ENCODE measurements around the gene TBC1D2.

Gene TBC1D2

DNA sequence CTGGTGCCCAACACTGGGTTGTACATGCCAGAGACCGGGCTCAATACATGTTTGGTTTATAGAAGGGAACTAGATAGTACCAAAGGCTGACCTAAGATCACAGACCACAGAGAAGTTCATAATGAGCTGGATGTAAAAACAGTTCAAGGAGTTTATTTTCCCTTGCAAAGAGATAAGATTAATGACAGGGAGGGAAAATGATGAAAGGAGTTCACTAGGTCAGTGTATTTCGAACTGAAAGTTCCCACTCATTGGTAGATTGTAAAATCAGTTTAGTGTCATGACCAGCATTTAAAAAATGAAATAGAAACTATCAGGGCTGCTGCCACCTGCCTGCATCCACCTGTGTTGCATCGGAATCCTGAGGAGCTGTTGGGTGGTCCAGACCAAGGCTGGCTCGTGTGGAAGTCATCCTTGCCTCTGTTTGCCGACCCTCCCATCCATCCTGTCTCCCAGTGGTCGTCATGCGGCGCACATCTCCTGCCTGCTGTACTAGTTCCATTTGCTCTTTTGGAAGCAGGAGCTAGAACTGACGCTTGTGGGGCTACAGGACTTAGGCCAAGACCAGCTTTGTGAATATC lies 21.1 kb downstream of the TBC1D2 start:
- DNase-seq: no peak

DNA sequence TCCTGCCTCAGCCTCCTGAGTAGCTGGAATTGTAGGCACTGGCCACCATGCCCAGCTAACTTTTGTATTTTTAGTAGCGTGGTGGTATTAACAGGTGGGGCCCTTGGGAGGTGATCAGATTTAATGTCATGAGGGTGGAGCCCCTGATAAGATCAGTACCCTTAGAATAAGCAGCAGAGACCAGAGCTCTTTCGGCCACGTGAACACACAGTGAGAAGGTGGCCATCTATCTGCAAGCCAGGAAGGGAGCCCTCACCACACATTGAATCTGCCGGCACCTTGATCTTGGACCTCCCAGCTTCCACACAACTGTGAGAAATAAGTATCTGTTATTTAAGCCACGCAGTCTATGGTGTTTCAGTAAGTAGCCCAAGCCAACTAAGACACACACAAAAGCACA lies 22.5 kb downstream of the TBC1D2 start:
- no peak for DNase-seq

DNA sequence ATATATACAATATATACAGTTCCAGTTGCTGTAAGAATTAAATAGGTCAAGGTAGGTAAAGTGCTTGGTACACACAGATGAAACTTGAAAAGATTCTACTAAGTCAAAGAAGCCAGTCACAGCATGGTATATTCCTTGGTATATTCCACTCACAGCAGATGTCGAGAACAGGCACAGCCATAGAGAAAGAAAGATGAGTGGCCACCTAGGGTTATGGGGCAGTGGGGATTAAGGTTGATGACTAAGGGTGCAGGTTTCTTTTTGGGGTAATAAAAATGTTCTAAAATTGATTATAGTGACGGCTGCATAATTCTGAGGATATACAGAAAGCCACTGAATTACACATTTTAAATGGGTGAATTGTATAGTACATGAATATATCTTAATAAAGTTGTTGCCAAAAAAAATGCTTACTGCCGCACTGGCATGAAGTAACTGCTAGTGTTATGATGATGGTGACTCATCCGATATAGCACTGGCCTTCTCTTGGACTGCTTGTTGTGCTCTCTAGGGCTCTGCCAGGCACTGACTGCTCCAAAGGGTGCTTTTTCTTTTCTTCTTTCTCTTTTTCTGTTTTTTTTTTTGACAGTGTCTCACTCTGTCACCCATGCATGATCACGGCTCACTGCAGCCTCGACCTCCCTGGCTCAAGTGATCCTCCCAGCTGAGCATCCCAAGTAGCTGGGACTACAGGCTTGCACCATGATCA lies 23.5 kb downstream of the TBC1D2 start:
- DNase-seq: no peak

DNA sequence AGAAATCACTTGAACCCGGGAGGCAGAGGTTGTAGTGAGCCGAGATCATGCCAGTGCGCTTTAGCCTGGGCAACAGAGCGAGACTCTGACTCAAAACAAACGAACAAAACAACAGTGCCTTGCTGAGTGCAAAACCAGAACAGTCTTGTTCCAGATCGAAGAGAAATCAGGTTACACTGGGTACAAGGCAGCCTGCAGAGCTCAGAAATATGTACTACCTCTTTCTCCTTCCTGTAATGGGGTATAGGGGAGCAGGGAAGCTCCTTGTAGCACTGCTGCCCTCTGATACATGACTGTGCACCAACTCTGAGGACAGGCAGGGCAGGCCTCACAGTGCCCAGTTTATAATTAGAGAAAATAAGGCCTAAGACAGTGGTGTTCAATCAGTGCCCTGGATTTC lies 24.7 kb downstream of the TBC1D2 start:
- no peak for DNase-seq

DNA sequence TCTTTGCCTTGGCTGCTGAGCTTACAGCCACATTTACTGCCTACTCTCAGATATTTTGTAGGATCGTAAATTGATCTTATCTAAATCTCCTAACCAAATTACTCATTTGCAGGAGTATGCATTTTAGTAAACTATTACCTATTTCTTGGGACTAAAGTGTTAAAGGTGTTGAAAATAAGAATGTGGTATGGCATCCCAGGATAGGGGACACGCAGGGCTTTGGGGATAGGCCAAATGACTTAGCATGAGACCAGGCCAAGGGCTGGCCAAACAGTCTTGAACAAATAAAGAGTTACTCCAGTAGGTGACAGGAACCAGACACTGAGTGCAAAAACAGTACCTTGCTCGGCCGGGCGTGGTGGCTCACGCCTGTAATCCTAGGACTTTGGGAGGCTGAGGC lies 25.1 kb downstream of the TBC1D2 start:
- no peak for DNase-seq

DNA sequence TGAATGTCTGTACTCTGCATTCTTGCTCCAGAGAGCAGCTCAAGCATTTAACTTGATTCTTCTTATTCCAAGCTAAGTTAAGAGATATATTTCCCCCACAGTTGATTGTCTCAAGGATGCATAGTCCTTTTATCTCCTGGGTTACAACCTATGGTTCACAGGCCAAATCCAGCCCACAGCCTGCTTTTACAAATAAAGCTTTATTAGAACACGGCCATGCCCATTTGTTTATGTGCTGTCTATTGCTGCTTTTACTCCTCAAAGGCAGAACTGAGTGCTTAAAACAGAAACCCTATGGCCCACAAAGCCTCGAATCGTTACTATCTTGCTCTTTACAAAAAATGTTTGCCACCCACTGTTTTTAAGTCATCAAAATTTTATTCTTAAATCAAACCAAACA lies 25.8 kb downstream of the TBC1D2 start:
- DNase-seq: no peak

DNA sequence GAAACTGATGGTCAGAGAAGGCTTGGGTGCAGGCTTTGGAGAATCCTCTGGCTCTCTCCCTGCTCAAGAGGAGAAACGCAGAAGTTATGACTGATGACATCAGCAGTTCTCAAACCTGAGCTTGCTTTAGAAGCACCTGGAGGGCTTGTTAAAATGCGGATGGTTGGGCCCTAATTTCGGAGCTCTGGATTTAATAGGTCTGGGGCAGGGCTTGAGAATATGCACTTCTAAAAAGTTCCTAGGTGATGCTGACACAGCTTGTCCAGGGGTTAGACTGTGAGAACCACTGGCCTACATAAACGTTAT lies 26.4 kb downstream of the TBC1D2 start:
- DNase-seq: no peak

DNA sequence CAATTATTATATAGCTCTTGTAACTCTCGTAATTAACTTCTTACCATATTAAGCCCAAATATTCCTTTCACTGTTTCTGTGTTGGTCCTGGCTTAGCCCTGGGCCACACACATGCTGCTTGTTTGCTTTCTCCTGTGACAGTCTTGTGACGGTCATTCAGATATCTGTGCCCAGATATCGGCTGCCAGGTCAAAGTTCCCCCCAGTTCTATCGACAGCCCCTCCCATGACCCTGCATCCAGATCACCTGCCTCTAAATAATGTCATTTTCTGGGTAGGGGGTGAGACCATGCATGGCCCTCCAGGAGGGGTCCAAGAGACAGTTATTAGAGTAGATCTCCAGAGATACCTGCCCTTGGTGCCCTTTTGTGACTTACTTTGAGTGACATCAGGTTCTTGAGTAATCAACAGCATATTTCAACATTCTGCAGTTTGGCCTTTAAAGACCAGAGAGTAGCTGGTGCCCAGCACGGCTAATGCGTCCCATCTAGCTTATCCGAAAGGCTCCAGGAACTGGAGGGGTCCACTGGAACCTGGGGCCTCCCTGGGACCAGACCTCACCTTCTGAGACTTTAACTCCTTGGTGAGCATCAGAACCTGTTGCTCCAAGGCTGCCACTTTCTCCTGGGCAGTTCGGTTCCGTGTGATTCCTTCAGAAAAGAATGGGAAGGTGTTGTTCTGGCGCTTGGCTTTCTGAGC lies 26.9 kb downstream of the TBC1D2 start:
- DNase-seq: no peak

DNA sequence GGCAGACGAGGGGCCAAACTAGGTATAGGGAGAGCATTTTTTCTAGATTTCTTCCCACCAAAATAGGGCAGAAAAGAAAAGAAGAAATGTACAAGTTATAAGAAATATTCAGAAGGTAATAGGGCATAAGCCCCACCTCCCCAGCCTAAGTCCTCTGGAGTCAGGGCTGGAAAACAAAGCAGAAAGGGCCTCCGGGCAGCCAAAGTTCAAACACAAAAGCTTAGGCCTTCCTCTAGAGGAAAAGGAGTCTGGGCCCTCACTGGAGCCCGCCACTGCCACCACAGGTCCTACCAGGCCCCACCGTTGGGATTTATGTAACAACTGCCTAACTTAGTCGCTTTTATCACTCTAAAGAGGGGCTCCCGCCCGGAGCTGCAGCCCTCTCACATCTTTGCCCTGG lies 27.6 kb downstream of the TBC1D2 start:
- no peak for DNase-seq

DNA sequence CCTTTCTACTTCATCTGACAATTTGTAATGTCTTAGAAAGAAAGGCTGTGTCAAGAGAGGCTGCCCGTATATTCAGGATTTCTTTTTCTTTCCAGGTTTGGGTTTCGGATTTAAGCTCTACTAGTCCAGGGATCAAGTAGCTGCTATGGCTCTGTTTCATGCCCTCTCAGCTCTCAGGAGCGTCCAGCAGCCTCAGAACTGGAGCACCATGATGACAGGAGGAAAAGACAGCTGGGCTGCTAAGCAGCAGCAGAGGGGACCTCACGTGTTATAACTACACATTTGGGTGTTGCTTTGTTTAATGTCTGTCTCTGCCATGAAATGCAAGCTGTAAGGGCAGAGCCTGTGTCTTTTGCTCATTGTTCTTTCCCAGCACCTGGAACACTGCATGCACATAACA lies 28.5 kb downstream of the TBC1D2 start:
- peak; percentile 83 for DNase-seq

DNA sequence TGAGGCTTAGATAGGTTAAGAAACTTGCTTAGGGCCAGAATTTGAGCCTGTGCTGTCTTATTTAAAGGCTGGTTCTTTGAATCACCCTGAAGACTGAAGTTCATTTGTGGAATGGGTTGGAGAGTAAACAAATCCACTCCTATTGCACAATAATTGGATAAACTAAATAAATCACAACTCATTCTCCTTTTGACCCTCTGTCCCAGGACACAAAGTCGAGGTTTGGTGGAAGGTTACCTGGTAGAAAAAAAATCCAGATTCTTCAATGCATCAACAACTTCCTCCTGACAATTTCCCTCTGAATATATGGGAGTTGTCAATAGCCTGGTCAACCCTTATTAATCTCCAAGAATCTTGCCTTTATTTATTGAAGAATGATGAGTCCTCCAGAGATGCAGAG lies 28.9 kb downstream of the TBC1D2 start:
- no peak for DNase-seq

DNA sequence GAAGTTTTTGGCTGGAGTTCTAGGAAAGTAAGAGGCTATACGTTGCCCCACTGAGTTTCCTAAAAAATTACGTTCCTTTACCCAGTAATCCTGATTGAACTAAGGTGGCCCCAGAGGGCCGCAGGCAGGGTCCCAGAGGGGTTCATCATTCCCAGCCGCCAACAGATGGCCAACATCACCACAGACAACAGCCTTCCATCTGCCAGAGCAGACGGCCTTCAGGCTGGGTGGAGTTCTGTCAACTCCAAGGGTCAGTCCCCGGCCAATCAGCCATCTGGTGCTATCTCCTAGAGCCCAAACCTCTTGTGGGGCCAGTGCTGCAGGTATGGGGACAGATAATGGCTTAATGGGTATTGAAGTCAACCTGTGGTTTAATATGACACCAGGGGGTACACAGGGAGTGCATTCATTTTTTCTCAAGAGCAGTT lies 30.4 kb downstream of the TBC1D2 start:
- peak; percentile 96 for DNase-seq

DNA sequence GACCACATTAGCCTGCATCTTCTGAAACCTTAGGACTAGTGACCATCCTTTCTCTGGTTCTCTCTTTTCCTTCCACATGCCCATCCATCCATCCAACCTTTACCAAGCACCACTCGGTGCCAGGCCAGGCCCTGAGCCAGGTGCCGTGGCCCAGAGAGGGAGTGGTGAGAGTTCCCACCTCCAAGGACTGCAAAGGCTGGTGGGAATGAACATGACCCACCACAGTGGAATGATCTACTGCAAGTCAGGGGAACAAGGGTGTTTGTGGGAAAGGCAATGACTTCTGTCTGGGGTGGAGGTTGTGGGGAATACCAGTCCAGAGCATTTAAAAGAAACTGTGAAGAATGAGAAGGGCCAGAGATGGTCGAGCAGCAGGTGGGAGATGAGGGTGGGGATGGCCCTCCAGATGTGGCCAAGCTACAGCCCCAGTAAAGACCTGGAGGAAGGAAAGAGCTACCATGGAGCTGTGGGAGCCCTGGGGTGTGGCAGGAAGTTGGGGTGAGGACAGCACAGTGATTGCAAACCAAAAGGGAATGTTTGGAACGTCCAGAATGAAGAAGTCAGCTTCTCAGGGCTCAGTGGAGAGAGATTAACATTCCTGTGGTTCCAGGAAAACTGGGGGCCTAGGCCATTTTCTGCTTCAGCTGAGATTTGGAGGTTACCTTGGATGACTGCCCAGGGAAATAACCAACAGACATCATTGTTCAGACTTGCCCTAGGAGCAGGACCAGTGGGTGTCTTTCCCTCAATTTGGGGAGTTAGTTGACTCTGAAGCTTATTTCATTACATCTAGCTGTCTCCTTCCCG lies 32.4 kb downstream of the TBC1D2 start:
- no peak for DNase-seq

DNA sequence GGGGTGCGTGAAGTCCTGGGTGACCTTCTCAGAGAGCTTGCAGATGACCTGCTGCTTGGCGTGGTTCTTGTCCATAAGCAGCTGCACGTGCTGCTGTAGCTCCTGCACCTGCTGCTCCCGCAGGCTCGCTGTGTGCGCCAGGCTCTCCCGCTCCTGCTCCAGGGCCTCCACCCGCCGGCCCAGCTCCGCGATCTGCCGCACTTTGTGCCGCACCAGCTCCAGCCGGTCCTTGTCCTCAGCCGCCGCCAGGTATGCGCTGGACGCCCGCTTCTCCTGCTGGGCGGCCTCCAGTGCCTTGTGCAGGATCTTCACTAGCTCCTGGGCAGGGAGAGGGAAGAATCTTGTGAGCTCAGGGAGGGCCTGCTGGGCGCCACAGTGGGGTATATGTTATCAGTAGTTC lies 34.5 kb downstream of the TBC1D2 start:
- no peak for DNase-seq

DNA sequence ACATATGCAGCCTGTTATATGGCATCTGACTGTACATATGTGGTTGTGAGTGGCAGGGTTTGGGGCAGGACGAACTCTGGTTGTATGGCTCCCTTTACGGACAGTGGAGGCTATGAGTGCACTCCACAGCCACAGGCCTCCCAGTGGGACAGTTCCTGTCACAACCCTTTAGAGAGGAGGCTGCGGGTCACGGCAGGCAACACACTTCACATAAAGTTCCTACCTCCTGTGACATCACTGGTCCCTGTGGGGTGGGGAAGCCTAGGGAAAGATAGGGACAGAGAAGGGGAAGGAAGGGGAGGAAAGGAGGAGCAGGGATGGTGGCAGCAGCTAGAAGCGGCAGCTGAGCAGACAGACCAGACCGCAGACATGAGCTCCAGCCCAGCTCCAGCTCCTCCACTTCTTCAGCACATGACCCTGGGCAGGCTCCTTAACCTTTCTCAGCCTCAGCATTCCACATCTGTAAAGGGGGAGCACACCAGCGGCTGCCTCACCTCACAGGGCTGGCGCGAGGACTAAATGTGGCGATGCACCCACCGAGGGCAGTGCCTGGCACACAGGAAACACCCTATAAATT lies 35.6 kb downstream of the TBC1D2 start:
- no peak for DNase-seq

DNA sequence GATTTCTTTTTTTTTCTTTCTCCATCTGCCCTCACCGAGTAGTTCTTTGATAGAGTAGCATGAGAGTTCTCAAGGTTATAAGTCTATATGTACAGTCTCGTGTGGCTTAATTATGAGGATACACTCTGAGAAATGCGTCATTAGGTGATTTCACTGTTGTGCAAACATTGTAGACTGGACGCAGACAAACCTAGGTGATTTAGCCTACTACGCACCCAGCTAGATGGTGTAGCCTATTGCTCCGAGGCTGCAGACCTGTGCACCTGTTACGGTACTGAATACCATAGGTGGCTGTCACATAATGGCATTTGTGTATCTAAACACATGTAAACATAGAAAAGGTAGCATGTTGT lies 36.1 kb downstream of the TBC1D2 start:
- no peak for DNase-seq

DNA sequence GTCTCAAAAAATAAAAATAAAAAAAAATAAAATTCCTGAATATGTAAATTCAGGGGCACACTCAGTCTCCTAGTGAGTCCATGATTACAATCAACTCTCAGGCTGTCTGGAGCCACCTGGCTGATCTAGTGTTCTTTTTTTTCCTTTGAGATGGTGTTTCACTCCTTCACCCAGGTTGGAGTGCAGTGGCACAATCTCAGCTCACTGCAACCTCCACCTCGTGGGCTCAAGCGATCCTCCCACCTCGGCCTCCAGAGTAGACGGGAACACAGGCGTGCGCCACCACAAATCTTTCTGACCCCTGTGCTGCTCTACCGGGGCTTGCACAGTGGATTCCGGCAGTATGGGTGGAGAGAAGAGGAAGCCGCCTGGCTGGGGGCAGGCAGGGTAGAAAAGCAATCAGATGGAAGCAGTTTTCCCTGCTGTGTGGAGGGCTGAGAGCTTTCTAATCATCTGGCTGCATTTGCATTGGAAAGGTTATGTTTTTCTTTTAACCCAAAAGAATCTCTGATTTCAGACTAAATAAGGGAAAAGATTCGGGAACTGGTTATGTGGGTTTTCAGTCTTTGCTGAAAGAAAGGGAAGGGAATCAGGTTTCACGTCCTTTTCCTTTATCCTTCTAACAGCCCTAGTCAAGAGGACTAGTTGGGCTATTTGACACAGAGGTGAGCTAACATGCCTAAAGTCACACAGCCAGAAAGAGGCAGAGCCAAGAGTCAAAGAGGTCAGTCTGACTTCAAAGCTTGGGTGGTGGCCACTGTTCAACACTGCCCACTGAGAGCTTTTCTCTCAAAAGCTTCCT lies 36.7 kb downstream of the TBC1D2 start:
- no peak for DNase-seq

DNA sequence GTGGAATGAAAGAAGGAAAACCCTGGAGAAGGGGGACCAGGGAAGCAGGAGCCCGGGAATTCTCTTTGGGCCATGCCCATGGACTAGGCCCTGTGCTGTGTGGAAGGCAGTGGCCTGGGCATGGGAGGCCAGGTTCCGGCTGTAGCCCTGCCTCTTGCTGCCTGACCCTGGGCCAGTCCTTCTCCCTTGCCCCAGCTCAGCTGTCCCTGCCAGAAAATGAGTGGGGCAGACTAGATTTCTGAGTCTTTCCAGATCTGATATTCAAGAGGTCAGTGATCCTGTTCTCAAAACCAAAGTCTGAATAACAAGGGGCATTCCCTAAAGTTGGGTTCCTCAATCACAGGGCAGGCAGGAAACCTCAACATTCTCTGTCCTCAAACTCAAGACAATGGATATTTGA lies 38.2 kb downstream of the TBC1D2 start:
- DNase-seq: no peak

DNA sequence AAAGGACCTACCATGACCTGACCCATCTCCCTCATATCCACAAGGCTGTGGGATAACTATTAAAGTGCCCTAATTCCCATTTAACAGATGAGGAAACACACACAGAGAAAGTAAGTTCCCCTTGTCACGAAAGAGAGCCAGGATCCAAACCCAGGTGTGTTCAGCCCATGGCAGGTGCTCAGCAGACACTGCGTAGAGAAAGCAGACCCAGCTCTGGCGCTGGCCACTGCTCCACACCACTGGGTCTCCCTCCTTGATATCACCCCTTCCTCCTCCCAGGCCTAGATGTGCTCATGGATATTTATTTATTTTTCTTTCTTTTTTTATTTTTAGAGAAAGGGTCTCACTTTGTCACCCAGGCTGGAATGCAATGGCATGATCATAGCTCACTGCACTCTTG lies 39.1 kb downstream of the TBC1D2 start:
- DNase-seq: no peak

DNA sequence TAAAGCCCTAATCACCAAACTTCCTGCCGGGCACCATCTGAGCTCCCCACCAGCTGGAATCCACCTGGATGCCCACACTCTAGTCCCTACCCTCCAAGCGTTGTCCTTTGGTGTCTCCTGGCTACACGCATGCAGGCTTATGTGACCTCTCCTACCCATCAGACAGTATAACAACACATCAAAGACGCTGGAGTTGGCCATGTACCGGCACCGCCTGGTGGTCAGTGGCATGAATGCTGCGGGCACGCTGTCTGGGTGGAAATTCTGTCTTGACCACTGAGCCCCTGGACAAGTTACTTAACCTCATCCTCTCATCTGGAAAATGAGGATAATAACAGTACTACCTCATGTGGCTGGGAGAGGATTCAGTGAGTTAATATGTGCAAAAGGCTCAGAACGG lies 39.6 kb downstream of the TBC1D2 start:
- DNase-seq: no peak

DNA sequence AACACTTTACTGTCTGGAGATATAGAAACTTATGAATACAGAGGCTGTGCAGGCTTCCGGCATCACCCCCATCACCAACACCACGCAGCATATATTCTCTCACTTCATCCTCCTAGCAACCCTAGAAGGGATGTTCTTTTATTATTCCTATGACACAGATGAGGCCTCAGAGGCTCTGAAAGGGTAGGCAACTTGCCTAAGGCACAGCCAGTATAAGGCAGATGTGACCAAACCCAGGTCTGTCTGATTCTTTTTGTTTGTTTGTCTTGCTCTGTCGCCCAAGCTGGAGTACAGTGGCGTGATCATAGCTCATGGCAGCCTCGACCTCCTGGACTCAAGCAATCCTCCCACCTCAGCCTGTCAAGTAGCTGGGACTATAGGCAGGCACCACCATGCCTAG lies 40.2 kb downstream of the TBC1D2 start:
- DNase-seq: no peak

DNA sequence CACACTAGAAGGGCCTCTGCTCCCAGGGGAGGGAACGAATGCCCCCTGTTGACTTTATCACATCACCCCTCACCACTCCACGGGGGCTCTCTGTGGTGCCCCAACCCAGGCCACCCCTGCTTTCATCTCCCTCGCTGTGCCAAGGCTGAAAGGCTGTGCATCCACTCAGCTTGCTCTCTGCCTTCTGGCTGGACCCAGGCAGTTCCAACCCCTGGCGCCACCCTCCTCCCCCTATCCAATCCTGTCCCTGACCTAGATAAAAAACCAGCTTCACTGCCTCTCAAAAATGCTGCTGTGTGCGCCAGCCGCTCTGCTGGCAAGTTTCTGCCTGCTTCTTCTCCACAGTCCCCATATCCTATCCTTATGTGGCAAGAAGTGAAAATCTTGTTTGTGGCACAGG lies 40.6 kb downstream of the TBC1D2 start:
- DNase-seq: no peak

DNA sequence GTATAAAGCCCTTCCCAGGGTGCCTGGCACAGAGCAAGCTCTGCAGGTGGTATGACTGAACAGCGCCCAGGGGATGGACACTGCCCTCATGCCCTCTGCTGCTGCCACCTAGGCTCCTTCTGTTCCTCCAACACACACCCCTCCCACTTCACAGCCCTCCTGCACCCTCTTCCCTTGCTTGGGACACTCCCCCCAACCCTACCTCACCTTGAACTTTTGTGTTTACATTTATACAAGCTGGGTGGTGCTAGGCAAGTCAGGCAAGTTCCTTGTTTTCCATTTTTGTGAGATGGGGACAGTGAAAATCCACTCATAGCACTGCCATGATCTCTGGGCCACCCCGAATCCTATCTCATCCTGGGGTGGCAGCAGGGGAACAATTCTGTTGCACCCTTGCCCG lies 44.2 kb downstream of the TBC1D2 start:
- DNase-seq: no peak

Measured in NCI-H524 treated with DMSO at 0.1 percent for 48 hours (cell line).